ENCODE results near the gene GXYLT2.

Gene GXYLT2

GRCh38 chr3:72932416-72932815, 44.6 kb downstream of the GXYLT2 start:
- DNase-seq, result no peak

- peak; percentile 65 for DNase-seq
Measured at GRCh38 chr3:72938471-72939265, 50.8 kb downstream of the GXYLT2 start.

GRCh38 chr3:72941245-72941644, 53.4 kb downstream of the GXYLT2 start:
- DNase-seq, result no peak

GRCh38 chr3:72942427-72942826, 54.6 kb downstream of the GXYLT2 start:
- DNase-seq, result no peak

- DNase-seq, result no peak
Measured at GRCh38 chr3:72944696-72945095, 56.9 kb downstream of the GXYLT2 start.

GRCh38 chr3:72947715-72948490, 60.1 kb downstream of the GXYLT2 start:
- DNase-seq, result no peak

- DNase-seq, result no peak
Measured at GRCh38 chr3:72949016-72949415, 61.2 kb downstream of the GXYLT2 start.

GRCh38 chr3:72950372-72950771, 62.5 kb downstream of the GXYLT2 start:
- no peak for DNase-seq

- DNase-seq, result no peak
Measured at GRCh38 chr3:72950801-72951200, 63.0 kb downstream of the GXYLT2 start.

- no peak for DNase-seq
Measured at GRCh38 chr3:72951259-72951722, 63.4 kb downstream of the GXYLT2 start.

GRCh38 chr3:72953325-72953956, 65.6 kb downstream of the GXYLT2 start:
- DNase-seq, result no peak

- no peak for DNase-seq
Measured at GRCh38 chr3:72957297-72957696, 69.5 kb downstream of the GXYLT2 start.

- no peak for DNase-seq
Measured at GRCh38 chr3:72959336-72959735, 71.5 kb downstream of the GXYLT2 start.

- no peak for DNase-seq
Measured at GRCh38 chr3:72960812-72961518, 73.1 kb downstream of the GXYLT2 start.

- no peak for DNase-seq
Measured at GRCh38 chr3:72961752-72962151, 73.9 kb downstream of the GXYLT2 start.

- no peak for DNase-seq
Measured at GRCh38 chr3:72962317-72962716, 74.5 kb downstream of the GXYLT2 start.

GRCh38 chr3:72964633-72965032, 76.8 kb downstream of the GXYLT2 start:
- DNase-seq, result no peak

- no peak for DNase-seq
Measured at GRCh38 chr3:72968266-72968664, 80.4 kb downstream of the GXYLT2 start.

GRCh38 chr3:72969766-72970165, 81.9 kb downstream of the GXYLT2 start:
- no peak for DNase-seq

GRCh38 chr3:72970942-72971341, 83.1 kb downstream of the GXYLT2 start:
- no peak for DNase-seq

- DNase-seq, result no peak
Measured at GRCh38 chr3:72972706-72973030, 84.8 kb downstream of the GXYLT2 start.

GRCh38 chr3:72973031-72973723, 85.3 kb downstream of the GXYLT2 start:
- DNase-seq, result no peak
